Hepatocyte (in vitro differentiated cells): ENCODE data around the gene CALCB. TPM values are rescaled to one million over a fixed set of nuclear protein-coding genes. Genes with fewer than 3 reads are reported as not detected.

Experiments
- DNase-seq: peaks from one replicate; pipeline ENCODE4 v3.0.0-alpha.2; 2016; ENCODE audit warnings: low spot score
- H2AFZ ChIP-seq: fragments of 200-600 bp; sonication (generic); 2 replicates; pipeline ENCODE4 v1.6.0; 2016; ENCODE audit warnings: antibody characterized with exemption, mild to moderate bottlenecking
- H3K27ac ChIP-seq: fragments of 200-600 bp; sonication (generic); 2 replicates; pipeline ENCODE4 v1.5.1; 2016; ENCODE audit warnings: mild to moderate bottlenecking
- H3K27me3 ChIP-seq: fragments of 200-600 bp; sonication (generic); 2 replicates; pipeline ENCODE4 v1.6.1; 2016
- H3K36me3 ChIP-seq: fragments of 200-600 bp; sonication (generic); replicated peaks from 2 replicates; pipeline ENCODE4 v1.5.1; 2016; ENCODE audit warnings: low read depth; ENCODE audit not compliant: insufficient read depth
- H3K4me1 ChIP-seq: fragments of 200-600 bp; sonication (generic); 2 replicates; pipeline ENCODE4 v1.5.1; 2016; ENCODE audit warnings: mild to moderate bottlenecking, moderate library complexity; ENCODE audit not compliant: insufficient read depth
- H3K4me2 ChIP-seq: fragments of 200-600 bp; sonication (generic); 2 replicates; pipeline ENCODE4 v1.6.0; 2016
- H3K4me3 ChIP-seq: fragments of 200-600 bp; sonication (generic); 2 replicates; pipeline ENCODE4 v1.5.1; 2016; ENCODE audit warnings: mild to moderate bottlenecking
- H3K79me2 ChIP-seq: fragments of 200-600 bp; sonication (generic); 2 replicates; pipeline ENCODE4 v1.6.0; 2017; ENCODE audit warnings: mild to moderate bottlenecking
- H3K9me2 ChIP-seq: fragments of 200-600 bp; sonication (generic); replicated peaks from 2 replicates; pipeline ENCODE4 v1.6.0; 2017; ENCODE audit warnings: mild to moderate bottlenecking; ENCODE audit not compliant: insufficient read depth
- H3K9me3 ChIP-seq: fragments of 200-600 bp; sonication (generic); 2 replicates; pipeline ENCODE4 v1.5.1; 2016; ENCODE audit warnings: low read depth, mild to moderate bottlenecking
- H4K20me1 ChIP-seq: fragments of 200-600 bp; sonication (generic); 2 replicates; pipeline ENCODE4 v1.6.0; 2016; ENCODE audit warnings: mild to moderate bottlenecking; ENCODE audit not compliant: insufficient read depth, poor library complexity, severe bottlenecking
- CTCF ChIP-seq: fragments of 200-600 bp; sonication (generic); IDR thresholded peaks from 2 replicates; pipeline ENCODE4 v1.5.1; 2016; ENCODE audit warnings: antibody characterized with exemption, mild to moderate bottlenecking; ENCODE audit not compliant: poor library complexity
- EZH2 ChIP-seq: fragments of 200-600 bp; sonication (generic); IDR thresholded peaks from 2 replicates; pipeline ENCODE4 v1.6.1; 2016; ENCODE audit warnings: antibody characterized with exemption, mild to moderate bottlenecking, borderline replicate concordance
- EZH2phosphoT487 ChIP-seq: fragments of 200-600 bp; sonication (generic); IDR thresholded peaks from one replicate; pipeline ENCODE4 v1.6.1; 2018; ENCODE audit warnings: antibody characterized with exemption, mild to moderate bottlenecking, low read depth, moderate library complexity; ENCODE audit not compliant: unreplicated experiment, severe bottlenecking
- WGBS: methylation state at CpG from one replicate; pipeline ENCODE4 v1.1.6; 2016; ENCODE audit warnings: low lambda C conversion rate; ENCODE audit errors: missing lambda C conversion rate; 5-methylcytosine and 5-hydroxymethylcytosine counted together
- polyA plus RNA-seq: library from polyadenylated mRNA; unstranded; fragments of >200 nt; fragmentation: Nextera tagmentation; extraction: Ambion mirVana; gene quantifications from 2 replicates; pipeline ENCODE4 v1.2.1, GENCODE V29; 2016
- total RNA-seq: library from RNA; depleted of rRNA; stranded (reverse); fragments of >200 nt; gene quantifications from 2 replicates; pipeline ENCODE4 v1.2.3, GENCODE V29; 2014

CALCB gene
- total and polyA plus RNA-seq, 2 experiments from 2014 or later: 0.13 to 0.50 TPM

- H3K27me3 ChIP-seq: peaks cover 20% of the 10 kb centered on the region
- no peaks in the 10 kb centered on the region for H3K36me3 ChIP-seq
- no peak overlapping the region for H2AFZ ChIP-seq
- DNase-seq: peak; percentile 83
- H4K20me1 ChIP-seq: no peaks in the 10 kb centered on the region
- H3K4me2 ChIP-seq: no peak overlapping the region
- no peak overlapping the region for H3K27ac ChIP-seq
- no peak overlapping the region for H3K4me3 ChIP-seq
- H3K4me1 ChIP-seq: no peaks in the 10 kb centered on the region
- WGBS: 23% methylated on average over 8 of the region's 8 CpGs
- no peaks in the 10 kb centered on the region for H3K9me2 ChIP-seq
- H3K79me2 ChIP-seq: no peaks in the 10 kb centered on the region
- no peaks in the 10 kb centered on the region for H3K9me3 ChIP-seq
- TF ChIP-seq EZH2phosphoT487 (no peak), CTCF (peak; percentile 94)
These were observed 27.8 kb downstream of the CALCB start for GRCh38 chr11:15101072-15101709.

GRCh38 chr11:15104166-15104565 is 30.8 kb downstream of the CALCB start:
- Histone ChIP-seq H2AFZ (no peak overlapping the region), H3K9me2 (no peaks in the 10 kb centered on the region), H3K9me3 (no peaks in the 10 kb centered on the region), H3K4me2 (no peak overlapping the region), H3K4me1 (no peaks in the 10 kb centered on the region), H3K27ac (no peak overlapping the region), H3K79me2 (no peaks in the 10 kb centered on the region), H3K4me3 (no peak overlapping the region), H4K20me1 (no peaks in the 10 kb centered on the region), H3K27me3 (peaks cover 9% of the 10 kb centered on the region), H3K36me3 (no peaks in the 10 kb centered on the region)
- no peak for TF ChIP-seq CTCF
- TF ChIP-seq EZH2: no peak
- no peak for TF ChIP-seq EZH2phosphoT487
- no peak for DNase-seq
- WGBS: 96% methylated on average over 2 of the region's 2 CpGs

- H3K4me1 ChIP-seq: no peaks in the 10 kb centered on the region
- no peaks in the 10 kb centered on the region for H3K9me3 ChIP-seq
- no peak overlapping the region for H3K4me3 ChIP-seq
- peak overlapping the region; percentile 66 for H3K27ac ChIP-seq
- H2AFZ ChIP-seq: no peak overlapping the region
- DNase-seq: peak; percentile 21
- H3K9me2 ChIP-seq: no peaks in the 10 kb centered on the region
- no peaks in the 10 kb centered on the region for H3K79me2 ChIP-seq
- H3K4me2 ChIP-seq: no peak overlapping the region
- no peaks in the 10 kb centered on the region for H4K20me1 ChIP-seq
- WGBS: 67% methylated on average over 8 of the region's 8 CpGs
- no peak for TF ChIP-seq CTCF
- TF ChIP-seq EZH2: no peak
- H3K36me3 ChIP-seq: no peaks in the 10 kb centered on the region
- no peaks in the 10 kb centered on the region for H3K27me3 ChIP-seq
These were observed 33.0 kb downstream of the CALCB start for GRCh38 chr11:15106201-15106965.
